K562 (cell line): ENCODE measurements around the gene SMCO1. TPM values are rescaled to one million over a fixed set of nuclear protein-coding genes. Genes with fewer than 3 reads are reported as not detected.
A peak's percentile ranks its signal among the peaks of the same experiment; 100 is the strongest.

Source experiments
- ATAC-seq: fragments of 200-7000 bp; cut with Tn5 transposase; 3 replicates; pipeline ENCODE4 v1.9.1; 2020; ENCODE audit warnings: moderate library complexity
- BruUV-seq: library from RNA; stranded (reverse); fragments of 400-500 nt; replicated peaks from 2 replicates; lab custom pipeline; 2021; lab: Mats Ljungman, UMichigan
- CTCF ChIA-PET: fragments of 300-600 bp; formaldehyde crosslinking; extraction: SDS; loops from one replicate; lab custom pipeline; 2021; ENCODE audit warnings: low intra/inter-chr PET ratio; lab: Yijun Ruan, JAX
- POLR2A ChIA-PET: fragments of 300-600, 350-650 bp; sonication (Branson Sonifier 250); formaldehyde crosslinking; extraction: SDS; loops from one replicate; lab custom pipeline; 2021; ENCODE audit warnings: antibody characterized with exemption, inconsistent platforms; lab: Yijun Ruan, JAX
- DNase-seq, 4 experiments: peaks; one replicate each; pipeline versions ENCODE4 v3.0.0 to v3.0.0-alpha.2; 2011 to 2018; ENCODE audit warnings: low spot score in 3 of 4, mixed read lengths in 3 of 4; ENCODE audit errors: extremely low read depth in 1 of 4
- FAIRE-seq: peaks from 2 replicates; lab custom pipeline; 2011; peaks lifted over from hg19 to GRCh38; lab: Jason Lieb, UNC
- H2AFZ ChIP-seq: 2 replicates; pipeline ENCODE4 v1.6.0; 2011; ENCODE audit warnings: low read depth, low read length, control low read depth, inconsistent platforms
- H3K27ac ChIP-seq: fragments of 200-600 bp; 3 replicates; pipeline ENCODE4 v1.8.0; 2011; ENCODE audit warnings: low read depth, mild to moderate bottlenecking, control low read depth, inconsistent platforms, low read length, moderate library complexity, mixed read lengths; ENCODE audit errors: extremely low read depth
- H3K27me3 ChIP-seq, 2 experiments: fragments of 300-600 bp in 1 of 2; 2 replicates in 1 of 2; 3 replicates in 1 of 2; pipeline versions ENCODE4 v1.6.0 to v1.8.0; 2011; ENCODE audit warnings: inconsistent platforms in 2 of 2, low read length in 2 of 2, mild to moderate bottlenecking in 1 of 2, mixed read lengths in 1 of 2, moderate library complexity in 1 of 2; ENCODE audit not compliant: control insufficient read depth in 2 of 2, insufficient read depth in 2 of 2
- H3K36me3 ChIP-seq: fragments of 300-600 bp; 3 replicates; pipeline ENCODE4 v1.8.0; 2011; ENCODE audit warnings: mild to moderate bottlenecking, low read length, inconsistent platforms; ENCODE audit not compliant: control insufficient read depth, insufficient read depth
- H3K4me1 ChIP-seq, 2 experiments: fragments of 200-600 bp in 1 of 2; replicated peaks in 1 of 2; 2 replicates in 1 of 2; 3 replicates in 1 of 2; pipeline versions ENCODE4 v1.5.1 to v1.8.0; 2011; ENCODE audit warnings: inconsistent platforms in 2 of 2, low read length in 2 of 2, mild to moderate bottlenecking in 1 of 2, mixed read lengths in 1 of 2, moderate library complexity in 1 of 2; ENCODE audit not compliant: control insufficient read depth in 2 of 2, insufficient read depth in 2 of 2
- H3K4me2 ChIP-seq: 2 replicates; pipeline ENCODE4 v1.6.1; 2011; ENCODE audit warnings: low read length, control low read depth, inconsistent platforms, mixed read lengths; ENCODE audit not compliant: insufficient read depth
- H3K4me3 ChIP-seq: fragments of 200-600 bp; sonication (generic), shearing (Covaris generic); 2 replicates; pipeline ENCODE4 v1.5.1; 2016; ENCODE audit warnings: control low read depth, inconsistent platforms
- H3K79me2 ChIP-seq: fragments of 200-600 bp; 3 replicates; pipeline ENCODE4 v1.8.0; 2011; ENCODE audit warnings: low read length, inconsistent platforms; ENCODE audit not compliant: control insufficient read depth, insufficient read depth
- H3K9ac ChIP-seq, 2 experiments: 2 replicates each; pipeline versions ENCODE4 v1.6.0 to v1.6.1; 2011; ENCODE audit warnings: low read depth in 2 of 2, low read length in 2 of 2, control low read depth in 1 of 2, inconsistent platforms in 1 of 2, mild to moderate bottlenecking in 1 of 2, mixed read lengths in 1 of 2; ENCODE audit not compliant: insufficient read depth in 1 of 2
- H3K9me1 ChIP-seq: one replicate; pipeline ENCODE4 v1.6.0; 2011; ENCODE audit warnings: inconsistent platforms, mild to moderate bottlenecking, low read length, moderate library complexity; ENCODE audit not compliant: control insufficient read depth, insufficient read depth
- H3K9me3 ChIP-seq: replicated peaks from 2 replicates; pipeline ENCODE4 v1.5.1; 2011; ENCODE audit warnings: low read depth, low read length, inconsistent platforms; ENCODE audit not compliant: control insufficient read depth, insufficient read depth
- H4K20me1 ChIP-seq: replicated peaks from 2 replicates; pipeline ENCODE4 v1.6.1; 2011; ENCODE audit warnings: low read length, inconsistent platforms, mixed read lengths; ENCODE audit not compliant: control insufficient read depth, insufficient read depth
- ERF ChIP-seq: fragments of 450-650 bp; formaldehyde crosslinking; IDR thresholded peaks from 2 replicates; pipeline ENCODE4 v1.4.0; 2020; ENCODE audit warnings: mild to moderate bottlenecking, mixed read lengths
- JUN ChIP-seq, 2 experiments: sonication (generic) in 1 of 2; formaldehyde crosslinking in 1 of 2; IDR thresholded peaks; 2 replicates each; pipeline versions ENCODE4 v1.6.1 to v1.8.0; 2012 to 2022; ENCODE audit warnings: borderline replicate concordance in 2 of 2, mild to moderate bottlenecking in 2 of 2, improper control_type of control experiment in 1 of 2, low read depth in 1 of 2, low read length in 1 of 2, missing genetic modification reagents in 1 of 2
- MAFF ChIP-seq: IDR thresholded peaks from 2 replicates; pipeline ENCODE4 v1.6.1; 2012; ENCODE audit warnings: low read length, improper control_type of control experiment
- MCM5 ChIP-seq: fragments of 450-650 bp; IDR thresholded peaks from 2 replicates; pipeline ENCODE4 v1.6.1; 2016; ENCODE audit warnings: low read depth
- MTA3 ChIP-seq: fragments of 450-650 bp; formaldehyde crosslinking; IDR thresholded peaks from 2 replicates; pipeline ENCODE4 v1.6.1; 2017; ENCODE audit warnings: mild to moderate bottlenecking, borderline replicate concordance
- POLR2AphosphoS2 ChIP-seq: IDR thresholded peaks from 2 replicates; pipeline ENCODE4 v1.6.1; 2012; ENCODE audit warnings: low read length, improper control_type of control experiment
- RAD51 ChIP-seq: fragments of 450-650 bp; IDR thresholded peaks from 2 replicates; pipeline ENCODE4 v1.7.1; 2016; ENCODE audit warnings: low read depth, mild to moderate bottlenecking, borderline replicate concordance
- XRCC5 ChIP-seq: fragments of 200-400 bp; formaldehyde crosslinking; IDR thresholded peaks from 2 replicates; pipeline ENCODE4 v1.6.1; 2017; ENCODE audit warnings: low read depth, mild to moderate bottlenecking, low read length
- ZNF583 ChIP-seq: fragments of 250-450 bp; sonication (Bioruptor Pico); IDR thresholded peaks from 2 replicates; pipeline ENCODE4 v1.4.0; 2020
- ZSCAN32 ChIP-seq: fragments of 450-650 bp; formaldehyde crosslinking; IDR thresholded peaks from 2 replicates; pipeline ENCODE4 v1.4.0; 2020; ENCODE audit warnings: mild to moderate bottlenecking, moderate library complexity
- WGBS: fragments of 100-300 bp; shearing (Covaris generic); methylation state at CpG from one replicate; pipeline ENCODE4 v1.1.6; 2016; ENCODE audit warnings: low coverage, mixed read lengths; ENCODE audit not compliant: insufficient coverage; ENCODE audit errors: missing lambda C conversion rate; 5-methylcytosine and 5-hydroxymethylcytosine counted together
- in situ Hi-C: fragments of 300-500 bp; cut with MboI; formaldehyde crosslinking; loops from 4 replicates; pipeline ENCODE4 v1.15.0; 2018; ENCODE audit warnings: inconsistent platforms, mixed read lengths
- intact Hi-C: fragments of 100-400 bp; cut with micrococcal nuclease; formaldehyde crosslinking; loops from 2 replicates; pipeline ENCODE4 v1.14.2; 2022
- polyA plus RNA-seq, 8 experiments: library from polyadenylated mRNA; depleted of rRNA in 4 of 8; stranded (reverse) in 5 of 8; unstranded in 3 of 8; fragments of >200 nt; fragmentation: Nextera tagmentation in 2 of 8; fragmentation: Illumina TruSeq in 1 of 8; extraction: Ambion mirVana in 2 of 8; extraction: Trizol in 1 of 8; gene quantifications; 2 replicates each; pipeline versions ENCODE4 v1.2.1 to v1.2.3, GENCODE V29; 2011 to 2014; ENCODE audit warnings: inconsistent platforms in 1 of 8, missing spikeins in 1 of 8
- total RNA-seq, 7 experiments: library from RNA; depleted of rRNA in 6 of 7; stranded (reverse); fragments of >200 nt in 6 of 7; fragmentation: Illumina TruSeq in 2 of 7; extraction: Trizol in 2 of 7; gene quantifications; 2 replicates each; pipeline versions ENCODE4 v1.2.1 to v1.2.3, GENCODE V29; 2011 to 2021; ENCODE audit warnings: low replicate concordance in 1 of 7
- TF ChIP-seq, protein P1 (sequence below), 2 experiments: fragments of 450-650 bp; IDR thresholded peaks; 2 replicates each; pipeline ENCODE4 v1.6.1; 2016

Gene SMCO1
- total and polyA plus RNA-seq, 9 of the 15 experiments (the other 6 are each of a cell fraction or from before 2014, with no cell fraction given), result 0.05 to 0.35 (median 0.12) TPM; not detected in 5

DNA sequence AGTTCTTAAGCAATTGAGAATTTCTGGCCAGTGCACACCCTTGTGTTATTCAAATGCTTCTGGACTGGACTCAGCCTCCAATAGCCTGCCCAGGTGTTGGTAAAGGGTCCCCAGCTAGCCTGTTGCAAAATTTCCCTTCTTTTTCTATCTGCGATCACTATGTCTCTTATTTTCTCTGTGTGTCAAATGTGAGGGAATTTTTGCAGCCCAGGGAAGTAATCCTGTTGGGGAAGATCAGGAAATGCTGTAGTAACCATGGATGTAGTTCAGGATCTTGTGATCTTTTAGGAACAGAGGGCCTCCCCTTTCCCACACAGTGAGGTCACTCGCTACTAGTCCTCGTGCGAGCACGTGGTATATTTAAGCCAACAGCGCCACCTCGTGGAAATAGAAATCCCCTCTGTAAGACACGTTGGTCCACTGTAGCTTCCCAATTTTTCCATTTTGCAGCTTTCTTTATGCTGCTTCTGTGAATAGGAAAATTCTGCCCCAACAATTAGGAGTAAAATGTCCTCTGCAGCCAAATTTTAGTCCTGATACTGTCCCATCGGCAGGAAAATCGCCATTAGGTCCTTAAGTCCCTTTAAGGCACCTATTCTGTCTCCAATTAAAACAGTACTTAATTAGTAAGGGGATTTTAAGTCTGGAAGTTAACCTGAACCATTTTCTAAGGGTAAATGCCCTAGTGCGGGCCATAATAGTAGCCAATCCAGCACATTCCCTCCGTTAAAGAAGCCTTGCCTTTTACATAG is 4.0 kb upstream of the SMCO1 start:
- H2AFZ ChIP-seq, result peak overlapping the region; percentile 96
- CTCF ChIA-PET, result interaction anchor here (0.6 to 2.2 kb wide), 8 partner anchors 28 to 494 kb away, joined by 3 to 23 read pairs (median 4); no protein-coding TSS in a partner anchor
- H3K27ac ChIP-seq, result peak overlapping the region; percentile 61; the same call in 2 of the 3 replicates
- TF ChIP-seq RAD51 (peak; percentile 43; the same call in 1 of the 2 replicates), MCM5 (no peak), XRCC5 (0 out of 2 replicates have a peak, but pooled peaks have one; percentile 30), ERF (CRISPR knock-in tag) (no peak), MTA3 (0 out of 2 replicates have a peak, but pooled peaks have one; percentile 32), MAFF (no peak), ZNF583 (CRISPR knock-in tag) (no peak), POLR2AphosphoS2 (no peak), JUN (IDR thresholded peaks at IDR 0.05; ENCODE audit: borderline replicate concordance, low read depth, low read length) (peak; percentile 81), JUN (CRISPR knock-in tag; IDR thresholded peaks at IDR 0.05; ENCODE audit: borderline replicate concordance) (peak; percentile 87; the same call in 1 of the 2 replicates), ZSCAN32 (CRISPR knock-in tag) (no peak)
- TF ChIP-seq, protein P1, sequence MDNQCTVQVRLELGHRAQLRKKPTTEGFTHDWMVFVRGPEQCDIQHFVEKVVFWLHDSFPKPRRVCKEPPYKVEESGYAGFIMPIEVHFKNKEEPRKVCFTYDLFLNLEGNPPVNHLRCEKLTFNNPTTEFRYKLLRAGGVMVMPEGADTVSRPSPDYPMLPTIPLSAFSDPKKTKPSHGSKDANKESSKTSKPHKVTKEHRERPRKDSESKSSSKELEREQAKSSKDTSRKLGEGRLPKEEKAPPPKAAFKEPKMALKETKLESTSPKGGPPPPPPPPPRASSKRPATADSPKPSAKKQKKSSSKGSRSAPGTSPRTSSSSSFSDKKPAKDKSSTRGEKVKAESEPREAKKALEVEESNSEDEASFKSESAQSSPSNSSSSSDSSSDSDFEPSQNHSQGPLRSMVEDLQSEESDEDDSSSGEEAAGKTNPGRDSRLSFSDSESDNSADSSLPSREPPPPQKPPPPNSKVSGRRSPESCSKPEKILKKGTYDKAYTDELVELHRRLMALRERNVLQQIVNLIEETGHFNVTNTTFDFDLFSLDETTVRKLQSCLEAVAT (IDR thresholded peaks at IDR 0.05), result peak in 1 of 2 experiments; percentile 60; a peak in 1 of 4 replicates

More for the DNA sequence above, 4.0 kb upstream of the SMCO1 start:
- Histone ChIP-seq H3K9ac (peak overlapping the region in 1 of 2 experiments; percentile 43; a peak in 2 of 4 replicates), H3K4me3 (no peak overlapping the region), H4K20me1 (no peaks in the 10 kb centered on the region), H3K27me3 (no peaks in the 10 kb centered on the region), H3K9me1 (no peaks in the 10 kb centered on the region), H3K4me1 (peaks cover 12 to 48% of the 10 kb centered on the region in 2 experiments), H3K9me3 (no peaks in the 10 kb centered on the region), H3K4me2 (peak overlapping the region; percentile 21; the same call in 1 of the 2 replicates), H3K79me2 (no peaks in the 10 kb centered on the region), H3K36me3 (no peaks in the 10 kb centered on the region)
- intact Hi-C loops (loop anchor here (1.0 to 10.0 kb wide), 8 partner anchors 18 to 434 kb away; partner anchors contain the start of genes TFRC and TM4SF19), in situ Hi-C loops (loop anchor here (5.0 to 25.0 kb wide), 3 partner anchors 497 to 807 kb away; partner anchors contain the start of gene MUC20)
- POLR2A ChIA-PET, result interaction anchor here (0.6 to 1.5 kb wide), 6 partner anchors 31 to 610 kb away, joined by 3 to 5 read pairs (median 3); no protein-coding TSS in a partner anchor
- BruUV-seq, result no TSS peak
- DNase-seq, result peak; percentile 77 to 95 (median 80)
- peak; percentile 90 for FAIRE-seq
- peak; percentile 89 for ATAC-seq
- 5% methylated on average over 12 of the region's 12 CpGs for WGBS
